ENCODE results near the gene FRRS1L.

The FRRS1L gene

GRCh38 chr9:109190151-109190550, 23.1 kb upstream of the FRRS1L start:
- Histone ChIP-seq H3K4me2 (ENCODE audit: low read length) (no peak overlapping the region), H3K27ac (ENCODE audit: low read depth, low read length, poor library complexity, severe bottlenecking) (no peak overlapping the region), H3K4me3 (ENCODE audit: low read depth, low read length, poor library complexity, severe bottlenecking) (no peak overlapping the region), H3K4me1 (ENCODE audit: insufficient read depth, low read length, severe bottlenecking) (no peaks in the 10 kb centered on the region), H3K79me2 (ENCODE audit: insufficient read depth, low read length) (no peaks in the 10 kb centered on the region), H3K9me3 (ENCODE audit: low read length) (no peaks in the 10 kb centered on the region), H3K9me2 (ENCODE audit: low read depth, low read length) (no peaks in the 10 kb centered on the region), H4K20me1 (ENCODE audit: insufficient read depth, low read length) (no peaks in the 10 kb centered on the region), H3K36me3 (ENCODE audit: insufficient read depth, low read length) (no peaks in the 10 kb centered on the region), H3K9ac (ENCODE audit: low read length) (no peak overlapping the region), H2AFZ (ENCODE audit: low read length) (no peak overlapping the region), H3K27me3 (ENCODE audit: insufficient read depth, low read length) (peaks cover 4% of the 10 kb centered on the region; the same call in 1 of the 2 replicates), H3F3A (ENCODE audit: insufficient read depth, low read length) (no peaks in the 10 kb centered on the region)
- TF ChIP-seq EZH2 (IDR thresholded peaks at IDR 0.05; ENCODE audit: borderline replicate concordance, low read length) = no peak
- TF ChIP-seq CTCF (IDR thresholded peaks at IDR 0.05; ENCODE audit: low read length) = no peak

GRCh38 chr9:109186857-109187520, 19.9 kb upstream of the FRRS1L start:
- no peak overlapping the region for H2AFZ ChIP-seq (ENCODE audit: low read length)
- no peak for TF ChIP-seq CTCF (IDR thresholded peaks at IDR 0.05; ENCODE audit: low read length)
- no peak for TF ChIP-seq EZH2 (IDR thresholded peaks at IDR 0.05; ENCODE audit: borderline replicate concordance, low read length)
- H3K79me2 ChIP-seq (ENCODE audit: insufficient read depth, low read length) = no peaks in the 10 kb centered on the region
- H3K36me3 ChIP-seq (ENCODE audit: insufficient read depth, low read length) = no peaks in the 10 kb centered on the region
- no peaks in the 10 kb centered on the region for H3K4me1 ChIP-seq (ENCODE audit: insufficient read depth, low read length, severe bottlenecking)
- H3K9me2 ChIP-seq (ENCODE audit: low read depth, low read length) = no peaks in the 10 kb centered on the region
- H3K9ac ChIP-seq (ENCODE audit: low read length) = no peak overlapping the region
- peaks cover 4% of the 10 kb centered on the region; the same call in 1 of the 2 replicates for H3K27me3 ChIP-seq (ENCODE audit: insufficient read depth, low read length)
- no peaks in the 10 kb centered on the region for H4K20me1 ChIP-seq (ENCODE audit: insufficient read depth, low read length)
- no peak overlapping the region for H3K27ac ChIP-seq (ENCODE audit: low read depth, low read length, poor library complexity, severe bottlenecking)
- H3K9me3 ChIP-seq (ENCODE audit: low read length) = no peaks in the 10 kb centered on the region
- H3K4me2 ChIP-seq (ENCODE audit: low read length) = no peak overlapping the region
- H3F3A ChIP-seq (ENCODE audit: insufficient read depth, low read length) = no peaks in the 10 kb centered on the region
- no peak overlapping the region for H3K4me3 ChIP-seq (ENCODE audit: low read depth, low read length, poor library complexity, severe bottlenecking)

- no peak overlapping the region for H3K4me2 ChIP-seq (ENCODE audit: low read length)
- H3K27ac ChIP-seq (ENCODE audit: low read depth, low read length, poor library complexity, severe bottlenecking) = no peak overlapping the region
- H3K9me3 ChIP-seq (ENCODE audit: low read length) = no peaks in the 10 kb centered on the region
- no peaks in the 10 kb centered on the region for H3K9me2 ChIP-seq (ENCODE audit: low read depth, low read length)
- H3K79me2 ChIP-seq (ENCODE audit: insufficient read depth, low read length) = no peaks in the 10 kb centered on the region
- H2AFZ ChIP-seq (ENCODE audit: low read length) = no peak overlapping the region
- no peaks in the 10 kb centered on the region for H3K4me1 ChIP-seq (ENCODE audit: insufficient read depth, low read length, severe bottlenecking)
- H3K4me3 ChIP-seq (ENCODE audit: low read depth, low read length, poor library complexity, severe bottlenecking) = no peak overlapping the region
- no peaks in the 10 kb centered on the region for H4K20me1 ChIP-seq (ENCODE audit: insufficient read depth, low read length)
- H3K27me3 ChIP-seq (ENCODE audit: insufficient read depth, low read length) = no peaks in the 10 kb centered on the region
- H3K9ac ChIP-seq (ENCODE audit: low read length) = no peak overlapping the region
- H3F3A ChIP-seq (ENCODE audit: insufficient read depth, low read length) = no peaks in the 10 kb centered on the region
- no peaks in the 10 kb centered on the region for H3K36me3 ChIP-seq (ENCODE audit: insufficient read depth, low read length)
- peak; percentile 41; the same call in 1 of the 2 replicates for TF ChIP-seq CTCF (IDR thresholded peaks at IDR 0.05; ENCODE audit: low read length)
- TF ChIP-seq EZH2 (IDR thresholded peaks at IDR 0.05; ENCODE audit: borderline replicate concordance, low read length) = no peak
These were observed 16.1 kb upstream of the FRRS1L start for GRCh38 chr9:109182940-109183798.

All from OCI-LY1 (cell line).